DND-41 (cell line): ENCODE measurements around the gene VWC2.

Experiments
- ATAC-seq: fragments of 200-7000 bp; cut with Tn5 transposase; 3 replicates; pipeline ENCODE4 v1.9.1; 2021; ENCODE audit warnings: low read depth; ENCODE audit not compliant: insufficient read depth
- DNase-seq: peaks from one replicate; pipeline ENCODE4 v3.0.0-alpha.2; 2020
- H2AFZ ChIP-seq: 2 replicates; pipeline ENCODE4 v1.6.0; 2012; ENCODE audit warnings: low read depth, low read length
- H3K27ac ChIP-seq: 2 replicates; pipeline ENCODE4 v1.5.1; 2012; ENCODE audit warnings: low read length, inconsistent platforms
- H3K27me3 ChIP-seq: fragments of 200-600 bp; sonication (generic); 2 replicates; pipeline ENCODE4 v1.6.0; 2012; ENCODE audit warnings: low read length, mild to moderate bottlenecking, inconsistent platforms; ENCODE audit not compliant: insufficient read depth, poor library complexity
- H3K36me3 ChIP-seq: 2 replicates; pipeline ENCODE4 v1.5.1; 2012; ENCODE audit warnings: low read length, inconsistent platforms; ENCODE audit not compliant: insufficient read depth
- H3K4me1 ChIP-seq: 2 replicates; pipeline ENCODE4 v1.5.1; 2012; ENCODE audit warnings: mild to moderate bottlenecking, low read length; ENCODE audit not compliant: insufficient read depth
- H3K4me2 ChIP-seq: 2 replicates; pipeline ENCODE4 v1.6.0; 2012; ENCODE audit warnings: mild to moderate bottlenecking, moderate library complexity, low read length, inconsistent platforms; ENCODE audit not compliant: insufficient read depth
- H3K4me3 ChIP-seq, 2 experiments: fragments of 200-600 bp in 1 of 2; shearing (Covaris generic) in 1 of 2; 2 replicates each; pipeline ENCODE4 v1.5.1; 2012 to 2016; ENCODE audit warnings: inconsistent platforms in 2 of 2, low read length in 2 of 2, mild to moderate bottlenecking in 2 of 2, low read depth in 1 of 2, moderate library complexity in 1 of 2
- H3K79me2 ChIP-seq: 2 replicates; pipeline ENCODE4 v1.6.0; 2012; ENCODE audit warnings: low read length, inconsistent platforms; ENCODE audit not compliant: insufficient read depth
- H3K9ac ChIP-seq: 2 replicates; pipeline ENCODE4 v1.6.0; 2012; ENCODE audit warnings: low read depth, mild to moderate bottlenecking, inconsistent platforms, low read length, moderate library complexity
- H3K9me3 ChIP-seq: 2 replicates; pipeline ENCODE4 v1.5.1; 2012; ENCODE audit warnings: low read length, moderate library complexity, mild to moderate bottlenecking, inconsistent platforms; ENCODE audit not compliant: insufficient read depth, severe bottlenecking
- H4K20me1 ChIP-seq: 2 replicates; pipeline ENCODE4 v1.6.0; 2012; ENCODE audit warnings: low read length; ENCODE audit not compliant: insufficient read depth
- CTCF ChIP-seq: IDR thresholded peaks from 2 replicates; pipeline ENCODE4 v1.5.1; 2012; ENCODE audit warnings: borderline replicate concordance, low read length, moderate library complexity, mild to moderate bottlenecking; ENCODE audit not compliant: poor library complexity, severe bottlenecking; ENCODE audit errors: extremely low read depth
- EZH2 ChIP-seq: IDR thresholded peaks from 3 replicates; pipeline ENCODE4 v1.6.1; 2012; ENCODE audit warnings: borderline replicate concordance, low read depth, mild to moderate bottlenecking, moderate library complexity, low read length, inconsistent platforms; ENCODE audit not compliant: severe bottlenecking

VWC2 gene

GRCh38 chr7:49790209-49790608, 16.8 kb downstream of the VWC2 start:
- no peak overlapping the region for H3K4me2 ChIP-seq

GRCh38 chr7:49791088-49791741, 17.8 kb downstream of the VWC2 start:
- ATAC-seq: no peak
- H3K4me1 ChIP-seq: no peaks in the 10 kb centered on the region
- no peaks in the 10 kb centered on the region for H3K27me3 ChIP-seq
- no peaks in the 10 kb centered on the region for H3K79me2 ChIP-seq
- no peak for TF ChIP-seq EZH2
- peak; percentile 53 for TF ChIP-seq CTCF
- H3K9me3 ChIP-seq: no peaks in the 10 kb centered on the region
- no peak overlapping the region for H2AFZ ChIP-seq
- no peak overlapping the region for H3K9ac ChIP-seq
- H4K20me1 ChIP-seq: no peaks in the 10 kb centered on the region; the same call in 1 of the 2 replicates
- no peak overlapping the region for H3K4me2 ChIP-seq
- H3K27ac ChIP-seq: no peak overlapping the region
- H3K36me3 ChIP-seq: no peaks in the 10 kb centered on the region
- no peak overlapping the region for H3K4me3 ChIP-seq
- no peak for DNase-seq

More at GRCh38 chr7:49790209-49790608, 16.8 kb downstream of the VWC2 start:
- TF ChIP-seq CTCF (no peak), EZH2 (no peak)
- ATAC-seq (no peak), DNase-seq (no peak)
- no peak overlapping the region for H3K4me3 ChIP-seq
- H3K27ac ChIP-seq: no peak overlapping the region
- H3K27me3 ChIP-seq: no peaks in the 10 kb centered on the region
- no peak overlapping the region for H3K9ac ChIP-seq
- no peaks in the 10 kb centered on the region; the same call in 1 of the 2 replicates for H4K20me1 ChIP-seq
- H2AFZ ChIP-seq: no peak overlapping the region
- H3K4me1 ChIP-seq: no peaks in the 10 kb centered on the region
- H3K36me3 ChIP-seq: no peaks in the 10 kb centered on the region
- no peaks in the 10 kb centered on the region for H3K79me2 ChIP-seq
- H3K9me3 ChIP-seq: no peaks in the 10 kb centered on the region

GRCh38 chr7:49797987-49798660, 24.7 kb downstream of the VWC2 start:
- Histone ChIP-seq H4K20me1 (no peaks in the 10 kb centered on the region), H3K4me2 (no peak overlapping the region), H3K4me3 (no peak overlapping the region), H3K9ac (no peak overlapping the region), H3K27me3 (peaks cover 3% of the 10 kb centered on the region), H3K9me3 (no peaks in the 10 kb centered on the region), H3K4me1 (no peaks in the 10 kb centered on the region), H2AFZ (no peak overlapping the region), H3K79me2 (no peaks in the 10 kb centered on the region), H3K27ac (no peak overlapping the region), H3K36me3 (no peaks in the 10 kb centered on the region)
- DNase-seq (no peak), ATAC-seq (no peak)
- TF ChIP-seq EZH2 (no peak), CTCF (no peak)
